GM18909 (cell line): Measurements from ENCODE around the gene SLC35F3.
"Not testable (repeated sequence)": the region's sequence is repeated elsewhere in the genome, so short reads cannot be mapped to it uniquely, and the experiment has no call there.

Source experiments
- ATAC-seq: cut with Tn5 transposase; IDR thresholded peaks from one replicate; pipeline ENCODE4 v1.9.1; 2021; ENCODE audit warnings: mild to moderate bottlenecking; ENCODE audit not compliant: unreplicated experiment, poor library complexity

SLC35F3 gene

DNA sequence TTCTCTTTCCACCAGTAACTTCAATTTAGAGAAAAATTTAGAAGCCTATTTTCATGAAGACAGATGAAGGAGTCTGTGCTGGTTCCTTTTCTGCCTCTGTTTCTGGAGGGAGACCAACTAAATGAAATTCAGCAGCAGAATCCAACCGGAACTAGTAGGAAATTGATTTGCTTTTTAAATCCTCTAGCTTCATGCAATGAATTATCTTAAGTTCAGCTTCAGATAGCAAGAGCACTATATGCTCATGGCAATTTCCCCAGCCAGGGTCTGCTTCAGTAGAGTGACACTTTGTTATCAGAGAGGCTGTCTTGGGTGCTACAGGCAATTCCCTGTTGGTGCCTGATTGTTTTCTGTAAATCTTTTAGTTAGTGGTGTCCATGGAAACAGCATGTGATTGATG, 189.7 kb downstream of the SLC35F3 start:
- no peak for ATAC-seq

GRCh38 chr1:234096161-234096770, 191.8 kb downstream of the SLC35F3 start:
- no peak for ATAC-seq

GRCh38 chr1:234102583-234102982, 198.1 kb downstream of the SLC35F3 start:
- ATAC-seq, result no peak

- no peak for ATAC-seq
These were observed 198.7 kb downstream of the SLC35F3 start for GRCh38 chr1:234103198-234103597.

- no peak for ATAC-seq
These were observed 201.6 kb downstream of the SLC35F3 start for GRCh38 chr1:234106032-234106431.

GRCh38 chr1:234107416-234108021, 203.0 kb downstream of the SLC35F3 start:
- no peak for ATAC-seq

DNA sequence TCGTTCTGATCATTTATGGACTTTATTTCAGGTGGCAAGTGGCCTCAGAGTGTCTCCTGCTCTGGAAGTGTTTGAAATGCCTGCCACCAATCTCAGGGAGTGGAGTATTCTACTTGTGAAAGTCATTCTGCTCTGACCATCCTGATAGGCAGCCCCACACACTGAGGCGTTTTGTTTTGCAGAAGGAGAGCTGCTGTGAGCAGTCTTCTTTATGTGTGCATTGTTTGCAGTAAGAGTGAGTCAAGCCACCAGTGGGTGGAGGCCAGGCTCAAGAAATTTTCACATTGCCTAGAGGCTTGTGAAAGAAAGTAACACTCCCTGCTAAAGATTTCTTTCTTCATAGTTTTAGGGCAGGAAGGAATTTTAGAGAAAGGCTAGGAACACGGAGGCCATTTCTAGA, 204.4 kb downstream of the SLC35F3 start:
- no peak for ATAC-seq

DNA sequence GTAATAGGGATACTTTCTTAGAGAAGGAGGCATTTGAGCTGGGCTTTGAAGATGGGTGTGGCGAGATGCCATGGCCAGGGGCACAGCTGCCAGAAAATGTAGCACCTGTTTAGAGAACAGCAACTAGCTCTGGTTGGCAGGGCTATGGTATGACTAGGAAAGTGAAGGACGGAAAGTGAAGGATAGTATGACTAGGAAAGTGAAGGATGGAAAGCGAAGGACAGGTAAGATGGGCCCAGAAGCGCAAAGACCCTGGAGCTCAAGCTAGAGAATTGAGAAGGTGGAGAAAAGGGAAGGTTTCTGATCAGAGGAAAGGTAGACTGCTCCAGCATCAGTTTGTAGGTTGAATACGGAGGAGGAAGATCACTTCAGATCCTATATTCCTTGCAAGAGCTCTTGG, 205.4 kb downstream of the SLC35F3 start:
- ATAC-seq, result no peak

- no peak for ATAC-seq
These were observed 207.1 kb downstream of the SLC35F3 start for GRCh38 chr1:234111458-234112142.

GRCh38 chr1:234114648-234115307, 210.3 kb downstream of the SLC35F3 start:
- no peak for ATAC-seq

- no peak for ATAC-seq
These were observed 214.4 kb downstream of the SLC35F3 start for GRCh38 chr1:234118911-234119310.

- ATAC-seq, result no peak
These were observed 215.0 kb downstream of the SLC35F3 start for GRCh38 chr1:234119431-234119830.

DNA sequence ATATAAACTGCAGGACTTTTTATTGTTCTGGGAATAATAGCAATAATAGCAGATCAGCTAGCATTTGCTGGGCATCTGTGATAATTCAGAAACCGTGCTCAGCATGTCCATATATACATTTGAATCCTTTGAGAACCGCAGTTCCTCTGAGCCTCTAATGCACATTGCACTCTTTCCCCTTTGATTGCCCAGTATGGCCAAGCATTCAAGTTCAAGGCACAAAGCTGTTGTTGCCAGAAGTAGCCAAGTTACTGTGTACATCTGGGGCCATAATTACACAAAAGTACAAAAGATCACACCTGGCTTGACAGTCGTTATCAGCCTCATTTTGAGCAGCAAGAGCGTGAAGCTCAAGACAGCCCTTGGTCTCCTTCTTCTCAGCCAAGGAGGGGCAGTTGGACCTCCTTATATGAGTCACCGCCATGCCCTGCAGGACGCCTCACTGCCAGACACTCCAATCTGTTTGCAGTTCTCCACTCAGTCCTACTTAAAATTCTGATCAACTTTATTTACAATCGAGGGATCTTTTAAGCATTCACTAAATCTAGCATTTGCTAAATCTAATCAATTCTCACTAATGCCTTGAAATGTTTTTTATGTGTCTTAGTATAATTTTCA, 216.0 kb downstream of the SLC35F3 start:
- no peak for ATAC-seq

GRCh38 chr1:234121659-234122058, 217.2 kb downstream of the SLC35F3 start:
- not testable (repeated sequence) for ATAC-seq

GRCh38 chr1:234122571-234122970, 218.1 kb downstream of the SLC35F3 start:
- ATAC-seq, result not testable (repeated sequence)

DNA sequence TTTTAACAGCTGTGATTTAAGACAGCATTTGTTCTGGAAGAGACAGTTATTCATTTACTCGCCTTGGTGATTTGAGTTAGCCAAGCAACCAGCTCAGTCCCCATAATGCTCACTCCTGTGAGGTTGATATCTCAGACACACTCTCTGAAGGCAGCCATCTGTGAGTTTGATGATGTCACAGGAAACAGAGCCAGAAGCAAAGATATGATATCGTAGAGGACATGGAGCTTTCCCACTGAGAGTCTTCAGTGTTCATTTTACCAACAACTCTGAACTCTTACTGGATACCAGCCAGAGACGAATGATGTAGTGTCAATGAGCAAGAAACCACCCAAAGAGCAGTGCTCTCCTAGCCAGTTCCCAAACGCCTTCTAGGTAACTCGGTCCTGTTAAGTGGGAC, 219.4 kb downstream of the SLC35F3 start:
- ATAC-seq, result no peak

- ATAC-seq, result no peak
These were observed 220.8 kb downstream of the SLC35F3 start for GRCh38 chr1:234125283-234125682.

- no peak for ATAC-seq
These were observed 221.2 kb downstream of the SLC35F3 start for GRCh38 chr1:234125714-234126113.

DNA sequence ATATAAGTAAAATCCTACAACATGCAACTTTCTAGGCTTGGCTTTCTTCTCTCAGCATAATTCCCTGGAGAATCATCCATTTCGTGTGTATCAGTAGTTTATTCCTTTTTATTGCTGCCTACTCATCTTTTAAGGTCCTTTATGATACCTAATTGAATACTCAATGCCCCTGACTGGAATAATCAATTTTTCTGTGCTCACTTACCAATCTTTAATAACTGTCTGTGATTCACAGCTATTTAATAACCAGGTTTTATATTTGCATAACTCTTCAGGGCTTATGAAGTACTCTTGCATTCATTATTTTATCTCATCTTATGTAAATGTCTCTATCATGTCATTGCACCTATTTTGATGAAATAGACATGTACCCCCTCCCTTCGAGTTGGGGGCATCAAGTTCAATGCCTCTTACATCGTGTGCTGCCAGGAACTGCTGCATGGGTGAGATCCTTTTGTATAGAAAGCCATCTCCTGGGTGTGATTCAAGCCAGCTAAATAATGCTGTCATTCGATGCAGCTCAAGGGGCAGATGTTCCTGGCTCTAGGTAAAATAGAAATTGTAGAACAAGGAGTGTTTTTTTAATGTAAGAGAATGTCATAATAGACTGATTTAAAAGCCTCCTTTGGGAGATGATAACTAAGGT, 222.7 kb downstream of the SLC35F3 start:
- no peak for ATAC-seq

GRCh38 chr1:234132795-234133194, 228.3 kb downstream of the SLC35F3 start:
- ATAC-seq, result no peak
